Measurements from ENCODE around the gene PLEKHA1. TPM values are rescaled to one million over a fixed set of nuclear protein-coding genes. Genes with fewer than 3 reads are reported as not detected.

PLEKHA1 gene
- total and polyA plus RNA-seq, 2 of the 13 experiments (the other 11 are each of a cell fraction or from before 2014, with no cell fraction given) = 32.2 to 53.3 TPM

GRCh38 chr10:122342293-122343134 is 32.0 kb upstream of the PLEKHA1 start (continued):
- no peak for TF ChIP-seq FLYWCH1 (CRISPR knock-in tag; IDR thresholded peaks at IDR 0.05)
- no peak for TF ChIP-seq RNF219 (CRISPR knock-in tag; IDR thresholded peaks at IDR 0.05)
- TF ChIP-seq MXI1 (IDR thresholded peaks at IDR 0.05; ENCODE audit: borderline replicate concordance, low read depth, low read length) = no peak
- no peak for TF ChIP-seq ZBTB42 (CRISPR knock-in tag; IDR thresholded peaks at IDR 0.05)
- TF ChIP-seq CHD4 (IDR thresholded peaks at IDR 0.05; ENCODE audit: borderline replicate concordance, low read length) = 0 out of 2 replicates have a peak, but pooled peaks have one; percentile 29
- TF ChIP-seq ZBED4 (CRISPR knock-in tag; IDR thresholded peaks at IDR 0.05; ENCODE audit: borderline replicate concordance) = no peak
- TF ChIP-seq ZNF672 (CRISPR knock-in tag; IDR thresholded peaks at IDR 0.05) = no peak
- peak; percentile 81 for TF ChIP-seq RAD21 (CRISPR knock-in tag; IDR thresholded peaks at IDR 0.05)
- TF ChIP-seq ZNF430 (CRISPR knock-in tag; IDR thresholded peaks at IDR 0.05) = no peak
- TF ChIP-seq ZNF720 (CRISPR knock-in tag; IDR thresholded peaks at IDR 0.05) = no peak
- TF ChIP-seq ZNF512B (CRISPR knock-in tag; IDR thresholded peaks at IDR 0.05; ENCODE audit: borderline replicate concordance) = no peak
- no peak for TF ChIP-seq ZBTB14 (CRISPR knock-in tag; IDR thresholded peaks at IDR 0.05)
- no peak for TF ChIP-seq KMT2A (CRISPR knock-in tag; IDR thresholded peaks at IDR 0.05)
- TF ChIP-seq ZNF468 (CRISPR knock-in tag; IDR thresholded peaks at IDR 0.05) = no peak
- TF ChIP-seq ZNF367 (CRISPR knock-in tag; IDR thresholded peaks at IDR 0.05; ENCODE audit: borderline replicate concordance) = no peak
- no peak for TF ChIP-seq ZNF816 (CRISPR knock-in tag; IDR thresholded peaks at IDR 0.05; ENCODE audit: borderline replicate concordance)
- 0 out of 2 replicates have a peak, but pooled peaks have one; percentile 23 for TF ChIP-seq HNF1B (CRISPR knock-in tag; IDR thresholded peaks at IDR 0.05)
